NCI-H524 treated with DMSO at 0.1 percent for 48 hours (cell line): ENCODE data around the gene XRCC2.
"Not testable (repeated sequence)": the region's sequence is repeated elsewhere in the genome, so short reads cannot be mapped to it uniquely, and the experiment has no call there.

Experiments used
- DNase-seq: peaks from one replicate; lab custom pipeline; 2025; lab: John Stamatoyannopoulos, UW

XRCC2 gene

GRCh38 chr7:152675759-152676636 lies at the start of gene XRCC2:
XRCC2 (minus strand) TSS chr7:152676141; CDS start chr7:152676079, 62 bp downstream.
- DNase-seq: peak; percentile 38

GRCh38 chr7:152723364-152723763 lies 47.4 kb upstream of the XRCC2 start:
- no peak for DNase-seq

GRCh38 chr7:152712412-152713042 lies 36.6 kb upstream of the XRCC2 start:
- not testable (repeated sequence) for DNase-seq

- no peak for DNase-seq
Observed at GRCh38 chr7:152711444-152711944, 35.6 kb upstream of the XRCC2 start.

- DNase-seq: no peak
Observed at GRCh38 chr7:152710153-152710442, 34.2 kb upstream of the XRCC2 start.

- DNase-seq: no peak
Observed at GRCh38 chr7:152709287-152710152, 33.6 kb upstream of the XRCC2 start.

GRCh38 chr7:152704796-152705384 lies 28.9 kb upstream of the XRCC2 start:
- DNase-seq: no peak

- no peak for DNase-seq
Observed at GRCh38 chr7:152699079-152699478, 23.1 kb upstream of the XRCC2 start.

- not testable (repeated sequence) for DNase-seq
Observed at GRCh38 chr7:152697268-152697974, 21.5 kb upstream of the XRCC2 start.

GRCh38 chr7:152692196-152692595 lies 16.3 kb upstream of the XRCC2 start:
- not testable (repeated sequence) for DNase-seq

GRCh38 chr7:152683297-152683696 lies 7.4 kb upstream of the XRCC2 start:
- DNase-seq: no peak

- peak; percentile 58 for DNase-seq
Observed at GRCh38 chr7:152677808-152678670, 2.1 kb upstream of the XRCC2 start.

GRCh38 chr7:152674860-152675758 lies 832 bp downstream of the XRCC2 start:
- no peak for DNase-seq

GRCh38 chr7:152673897-152674296 lies 2.0 kb downstream of the XRCC2 start:
- no peak for DNase-seq

- DNase-seq: no peak
Observed at GRCh38 chr7:152672626-152673025, 3.3 kb downstream of the XRCC2 start.

GRCh38 chr7:152669758-152670157 lies 6.2 kb downstream of the XRCC2 start:
- no peak for DNase-seq

- no peak for DNase-seq
Observed at GRCh38 chr7:152668975-152669374, 7.0 kb downstream of the XRCC2 start.

GRCh38 chr7:152667958-152668357 lies 8.0 kb downstream of the XRCC2 start:
- DNase-seq: no peak

- no peak for DNase-seq
Observed at GRCh38 chr7:152666078-152666477, 9.9 kb downstream of the XRCC2 start.
